Neutrophil (primary cell): ENCODE measurements around the gene TIAM1.

Experiments
- H3K27ac ChIP-seq: fragments of 200-600 bp; sonication (generic); 2 replicates; pipeline ENCODE4 v1.5.1; 2016; ENCODE audit warnings: mild to moderate bottlenecking, moderate library complexity
- H3K27me3 ChIP-seq: fragments of 200-600 bp; sonication (generic); 2 replicates; pipeline ENCODE4 v1.6.0; 2016; ENCODE audit warnings: mild to moderate bottlenecking
- H3K36me3 ChIP-seq: fragments of 200-600 bp; sonication (generic); 2 replicates; pipeline ENCODE4 v1.5.1; 2017
- H3K4me1 ChIP-seq, 2 experiments: fragments of 200-600 bp in 1 of 2; sonication (generic) in 1 of 2; 1 replicate in 1 of 2; 2 replicates in 1 of 2; pipeline versions ENCODE4 v1.5.1 to v1.6.1; 2013 to 2016; ENCODE audit warnings: low read depth in 1 of 2, low read length in 1 of 2, mild to moderate bottlenecking in 1 of 2, moderate library complexity in 1 of 2; ENCODE audit not compliant: control insufficient read depth in 1 of 2, insufficient read depth in 1 of 2
- H3K4me3 ChIP-seq, 2 experiments: fragments of 200-600 bp in 1 of 2; sonication (generic) in 1 of 2; 1 replicate in 1 of 2; 2 replicates in 1 of 2; pipeline ENCODE4 v1.5.1; 2013 to 2016; ENCODE audit warnings: low read depth in 1 of 2, low read length in 1 of 2, mild to moderate bottlenecking in 1 of 2, moderate library complexity in 1 of 2
- H3K9me3 ChIP-seq: fragments of 200-600 bp; sonication (generic); 2 replicates; pipeline ENCODE4 v1.5.1; 2016
- TF ChIP-seq, protein P1 (sequence below): fragments of 200-600 bp; sonication (generic); IDR thresholded peaks from 2 replicates; pipeline ENCODE4 v1.5.1; 2016; ENCODE audit warnings: antibody characterized with exemption

The TIAM1 gene

GRCh38 chr21:31288191-31288590, 55.9 kb downstream of the TIAM1 start:
- Histone ChIP-seq H3K4me3 (no peak overlapping the region), H3K9me3 (no peaks in the 10 kb centered on the region), H3K36me3 (no peaks in the 10 kb centered on the region), H3K4me1 (no peaks in the 10 kb centered on the region), H3K27ac (no peak overlapping the region), H3K27me3 (no peaks in the 10 kb centered on the region)
- TF ChIP-seq, protein P1, sequence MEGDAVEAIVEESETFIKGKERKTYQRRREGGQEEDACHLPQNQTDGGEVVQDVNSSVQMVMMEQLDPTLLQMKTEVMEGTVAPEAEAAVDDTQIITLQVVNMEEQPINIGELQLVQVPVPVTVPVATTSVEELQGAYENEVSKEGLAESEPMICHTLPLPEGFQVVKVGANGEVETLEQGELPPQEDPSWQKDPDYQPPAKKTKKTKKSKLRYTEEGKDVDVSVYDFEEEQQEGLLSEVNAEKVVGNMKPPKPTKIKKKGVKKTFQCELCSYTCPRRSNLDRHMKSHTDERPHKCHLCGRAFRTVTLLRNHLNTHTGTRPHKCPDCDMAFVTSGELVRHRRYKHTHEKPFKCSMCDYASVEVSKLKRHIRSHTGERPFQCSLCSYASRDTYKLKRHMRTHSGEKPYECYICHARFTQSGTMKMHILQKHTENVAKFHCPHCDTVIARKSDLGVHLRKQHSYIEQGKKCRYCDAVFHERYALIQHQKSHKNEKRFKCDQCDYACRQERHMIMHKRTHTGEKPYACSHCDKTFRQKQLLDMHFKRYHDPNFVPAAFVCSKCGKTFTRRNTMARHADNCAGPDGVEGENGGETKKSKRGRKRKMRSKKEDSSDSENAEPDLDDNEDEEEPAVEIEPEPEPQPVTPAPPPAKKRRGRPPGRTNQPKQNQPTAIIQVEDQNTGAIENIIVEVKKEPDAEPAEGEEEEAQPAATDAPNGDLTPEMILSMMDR, result no peak

GRCh38 chr21:31287201-31287600, 56.9 kb downstream of the TIAM1 start:
- H3K4me1 ChIP-seq, result no peaks in the 10 kb centered on the region
- H3K27me3 ChIP-seq, result no peaks in the 10 kb centered on the region
- no peaks in the 10 kb centered on the region for H3K36me3 ChIP-seq
- no peak overlapping the region for H3K4me3 ChIP-seq
- H3K27ac ChIP-seq, result no peak overlapping the region
- TF ChIP-seq, protein P1, result no peak
- no peaks in the 10 kb centered on the region for H3K9me3 ChIP-seq

GRCh38 chr21:31286621-31287020, 57.4 kb downstream of the TIAM1 start:
- H3K9me3 ChIP-seq, result no peaks in the 10 kb centered on the region
- H3K27me3 ChIP-seq, result no peaks in the 10 kb centered on the region
- no peaks in the 10 kb centered on the region for H3K36me3 ChIP-seq
- H3K27ac ChIP-seq, result no peak overlapping the region
- no peak overlapping the region for H3K4me3 ChIP-seq
- H3K4me1 ChIP-seq, result no peaks in the 10 kb centered on the region
- TF ChIP-seq, protein P1, result no peak

GRCh38 chr21:31284797-31285397, 59.2 kb downstream of the TIAM1 start:
- H3K36me3 ChIP-seq, result no peaks in the 10 kb centered on the region
- TF ChIP-seq, protein P1, result no peak
- H3K27me3 ChIP-seq, result no peaks in the 10 kb centered on the region
- H3K27ac ChIP-seq, result no peak overlapping the region
- no peaks in the 10 kb centered on the region for H3K4me1 ChIP-seq
- no peaks in the 10 kb centered on the region for H3K9me3 ChIP-seq
- H3K4me3 ChIP-seq, result no peak overlapping the region

DNA sequence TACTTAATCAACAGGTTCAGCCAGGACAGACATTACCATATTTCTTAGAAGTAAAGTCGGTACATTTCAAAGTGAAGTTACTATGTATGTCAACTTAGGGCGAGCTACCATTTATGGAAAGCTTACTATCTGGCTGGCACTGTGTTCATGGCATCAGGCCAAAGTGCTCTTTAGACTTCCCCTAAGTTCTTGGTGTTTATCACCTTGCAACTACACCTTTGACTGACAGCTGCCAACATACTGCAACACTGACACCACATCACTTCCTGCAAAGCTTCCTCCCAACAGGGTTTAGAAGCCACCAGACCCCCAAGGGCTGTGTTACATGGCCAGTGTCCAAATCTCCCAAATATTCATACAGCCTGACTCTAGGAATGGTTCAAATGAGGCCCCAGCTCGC, 61.0 kb downstream of the TIAM1 start:
- no peaks in the 10 kb centered on the region for H3K4me1 ChIP-seq
- TF ChIP-seq, protein P1, result no peak
- no peak overlapping the region for H3K27ac ChIP-seq
- no peaks in the 10 kb centered on the region for H3K36me3 ChIP-seq
- no peaks in the 10 kb centered on the region for H3K9me3 ChIP-seq
- H3K27me3 ChIP-seq, result no peaks in the 10 kb centered on the region
- H3K4me3 ChIP-seq, result no peak overlapping the region
